ENCODE results near the gene IFNA6.
A peak's percentile ranks its signal among the peaks of the same experiment; 100 is the strongest.
"Not testable (repeated sequence)": the region's sequence is repeated elsewhere in the genome, so short reads cannot be mapped to it uniquely, and the experiment has no call there.

The IFNA6 gene

DNA sequence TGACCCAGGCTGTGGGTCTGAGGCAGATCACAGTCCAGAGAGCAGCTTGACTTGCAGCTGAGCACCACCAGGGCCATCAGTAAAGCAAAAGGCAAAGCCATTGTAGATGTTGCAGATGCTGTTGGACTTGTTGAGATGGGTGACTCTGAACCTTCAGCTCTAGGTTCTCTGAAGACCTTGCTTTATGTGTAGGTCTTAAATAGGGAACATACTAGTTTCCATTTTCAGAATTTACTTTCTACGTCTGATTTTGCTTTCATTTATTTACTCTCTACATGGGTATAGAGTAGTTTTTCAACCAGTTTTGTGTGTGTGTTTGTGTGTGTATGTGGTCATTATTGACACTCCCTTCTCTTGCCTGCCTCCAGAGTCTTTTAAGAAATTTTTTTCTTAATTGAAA, at the start of gene IFNA6:
Gene IFNA6, minus strand, starts transcription at position 101 of the 400 bp plus-strand sequence. Its CDS starts 0 bp downstream, at position 101.
- Histone ChIP-seq H3K9me3 (ENCODE audit: control insufficient read depth in 5 of 5, low read length in 5 of 5) (no peaks in the 10 kb centered on the region), H3K27ac (ENCODE audit: low read depth, low read length) (no peak within 1 kb of the TSS), H3K27me3 (ENCODE audit: control insufficient read depth in 5 of 5, insufficient read depth in 4 of 5, low read length in 5 of 5) (peaks cover 0 to 8% (median 3%) of the 10 kb centered on the region in 5 donors), H3K4me3 (ENCODE audit: low read depth in 1 of 5, low read length in 5 of 5) (no peak within 1 kb of the TSS), H3K9ac (ENCODE audit: low read length in 5 of 5) (no peak within 1 kb of the TSS), H3K36me3 (ENCODE audit: control insufficient read depth in 5 of 5, insufficient read depth in 5 of 5, low read length in 5 of 5) (no peaks in the 10 kb centered on the region), H3K4me1 (ENCODE audit: control insufficient read depth in 5 of 5, insufficient read depth in 5 of 5, low read length in 5 of 5) (no peaks in the 10 kb centered on the region)

DNA sequence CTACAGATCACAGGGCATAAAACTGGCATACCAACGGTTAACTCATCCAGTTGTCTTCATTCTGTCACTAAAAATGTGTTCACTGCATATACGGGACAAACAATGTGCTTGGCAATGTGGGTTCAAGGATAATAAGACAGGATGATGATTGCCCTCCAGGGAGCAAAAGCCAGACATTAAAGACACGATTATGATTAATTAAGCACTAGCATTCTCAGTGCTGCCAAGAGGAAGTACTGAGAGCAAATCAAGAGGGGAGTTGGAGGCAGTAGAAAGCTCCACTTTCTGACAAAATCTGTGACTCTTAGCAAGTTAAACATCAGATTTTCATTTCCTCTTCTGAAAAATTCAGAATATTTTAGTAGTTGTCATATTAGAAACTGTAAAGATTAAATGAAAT, 49.3 kb upstream of the IFNA6 start:
- no peak overlapping the region for H3K9ac ChIP-seq (ENCODE audit: low read length in 5 of 5)
- no peaks in the 10 kb centered on the region for H3K36me3 ChIP-seq (ENCODE audit: control insufficient read depth in 5 of 5, insufficient read depth in 5 of 5, low read length in 5 of 5)
- H3K4me1 ChIP-seq (ENCODE audit: control insufficient read depth in 5 of 5, insufficient read depth in 5 of 5, low read length in 5 of 5), result peaks cover 2 to 25% (median 21%) of the 10 kb centered on the region in 5 donors
- no peaks in the 10 kb centered on the region for H3K9me3 ChIP-seq (ENCODE audit: control insufficient read depth in 5 of 5, low read length in 5 of 5)
- peaks cover 11 to 39% (median 14%) of the 10 kb centered on the region in 5 donors for H3K27me3 ChIP-seq (ENCODE audit: control insufficient read depth in 5 of 5, insufficient read depth in 4 of 5, low read length in 5 of 5)
- no peak overlapping the region for H3K4me3 ChIP-seq (ENCODE audit: low read depth in 1 of 5, low read length in 5 of 5)
- no peak overlapping the region for H3K27ac ChIP-seq (ENCODE audit: low read depth, low read length)

DNA sequence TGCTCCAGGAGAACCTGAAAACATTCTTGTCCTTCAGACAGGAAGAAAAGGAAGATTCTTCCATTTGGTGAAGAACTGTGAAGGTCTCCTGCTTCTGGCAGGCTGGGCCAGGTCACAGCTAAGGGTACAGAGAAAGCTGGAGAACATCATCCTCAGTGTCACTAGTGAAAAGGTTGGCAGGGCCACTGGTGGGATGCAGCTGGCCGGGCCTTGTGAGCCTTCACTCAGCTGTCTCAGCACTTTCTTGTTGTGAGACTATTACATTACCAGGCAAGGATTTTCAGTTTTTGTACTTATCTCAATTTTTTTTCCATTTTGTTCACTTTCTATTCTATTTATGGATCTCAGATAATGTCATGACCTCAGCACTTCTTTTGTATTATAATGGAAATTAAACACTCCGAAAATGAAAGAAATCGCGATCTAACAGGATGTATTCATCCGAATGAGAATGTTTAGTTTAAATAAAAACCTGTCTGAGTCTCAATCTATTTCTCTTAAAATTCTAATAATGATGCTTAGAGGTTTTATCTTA, 48.3 kb upstream of the IFNA6 start:
- Histone ChIP-seq H3K9ac (ENCODE audit: low read length in 5 of 5) (no peak overlapping the region), H3K27me3 (ENCODE audit: control insufficient read depth in 5 of 5, insufficient read depth in 4 of 5, low read length in 5 of 5) (peaks cover 11 to 41% (median 14%) of the 10 kb centered on the region in 5 donors), H3K36me3 (ENCODE audit: control insufficient read depth in 5 of 5, insufficient read depth in 5 of 5, low read length in 5 of 5) (no peaks in the 10 kb centered on the region), H3K9me3 (ENCODE audit: control insufficient read depth in 5 of 5, low read length in 5 of 5) (no peaks in the 10 kb centered on the region), H3K27ac (ENCODE audit: low read depth, low read length) (no peak overlapping the region), H3K4me1 (ENCODE audit: control insufficient read depth in 5 of 5, insufficient read depth in 5 of 5, low read length in 5 of 5) (peaks cover 2 to 25% (median 21%) of the 10 kb centered on the region in 5 donors), H3K4me3 (ENCODE audit: low read depth in 1 of 5, low read length in 5 of 5) (no peak overlapping the region)

- peaks cover 4 to 33% (median 8%) of the 10 kb centered on the region in 5 donors for H3K27me3 ChIP-seq (ENCODE audit: control insufficient read depth in 5 of 5, insufficient read depth in 4 of 5, low read length in 5 of 5)
- peak overlapping the region in 3 of 5 donors; percentile 27 to 73 (median 64) for H3K9ac ChIP-seq (ENCODE audit: low read length in 5 of 5)
Observed at GRCh38 chr9:21395778-21396717, 45.4 kb upstream of the IFNA6 start.

DNA sequence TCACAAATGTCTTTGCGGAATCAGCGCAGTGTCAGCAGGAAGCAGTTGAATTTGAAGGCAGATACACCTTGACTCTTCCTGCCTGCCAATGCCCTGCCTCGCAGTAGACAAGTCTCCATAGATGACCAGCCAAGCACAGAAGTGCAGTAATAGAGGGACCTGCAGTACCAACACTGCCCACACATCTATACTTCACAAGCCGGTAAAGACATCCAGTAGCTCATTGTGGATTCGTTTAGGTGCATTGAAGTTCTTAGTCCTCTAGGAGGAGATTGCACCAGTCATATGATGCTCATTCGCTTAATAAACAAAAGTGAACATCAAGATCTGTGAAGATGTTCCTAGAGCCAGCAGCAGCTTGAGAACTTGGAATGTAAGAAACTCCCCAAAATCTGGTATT, 41.6 kb upstream of the IFNA6 start:
- no peak overlapping the region for H3K9ac ChIP-seq (ENCODE audit: low read length in 5 of 5)
- no peak overlapping the region for H3K4me3 ChIP-seq (ENCODE audit: low read depth in 1 of 5, low read length in 5 of 5)
- H3K27me3 ChIP-seq (ENCODE audit: control insufficient read depth in 5 of 5, insufficient read depth in 4 of 5, low read length in 5 of 5), result peaks cover 4 to 37% (median 10%) of the 10 kb centered on the region in 5 donors
- H3K27ac ChIP-seq (ENCODE audit: low read depth, low read length), result no peak overlapping the region
- peaks cover 0 to 9% (median 8%) of the 10 kb centered on the region in 5 donors for H3K4me1 ChIP-seq (ENCODE audit: control insufficient read depth in 5 of 5, insufficient read depth in 5 of 5, low read length in 5 of 5)
- no peaks in the 10 kb centered on the region for H3K36me3 ChIP-seq (ENCODE audit: control insufficient read depth in 5 of 5, insufficient read depth in 5 of 5, low read length in 5 of 5)
- no peaks in the 10 kb centered on the region for H3K9me3 ChIP-seq (ENCODE audit: control insufficient read depth in 5 of 5, low read length in 5 of 5)

More at GRCh38 chr9:21395778-21396717, 45.4 kb upstream of the IFNA6 start:
- Histone ChIP-seq H3K4me1 (ENCODE audit: control insufficient read depth in 5 of 5, insufficient read depth in 5 of 5, low read length in 5 of 5) (peaks cover 0 to 10% (median 8%) of the 10 kb centered on the region in 5 donors), H3K9me3 (ENCODE audit: control insufficient read depth in 5 of 5, low read length in 5 of 5) (no peaks in the 10 kb centered on the region), H3K27ac (ENCODE audit: low read depth, low read length) (no peak overlapping the region), H3K4me3 (ENCODE audit: low read depth in 1 of 5, low read length in 5 of 5) (peak overlapping the region; percentile 57 to 78 (median 74)), H3K36me3 (ENCODE audit: control insufficient read depth in 5 of 5, insufficient read depth in 5 of 5, low read length in 5 of 5) (no peaks in the 10 kb centered on the region)

- H3K9me3 ChIP-seq (ENCODE audit: control insufficient read depth in 5 of 5, low read length in 5 of 5), result no peaks in the 10 kb centered on the region
- peaks cover 0 to 12% (median 0%) of the 10 kb centered on the region in 5 donors for H3K4me1 ChIP-seq (ENCODE audit: control insufficient read depth in 5 of 5, insufficient read depth in 5 of 5, low read length in 5 of 5)
- H3K36me3 ChIP-seq (ENCODE audit: control insufficient read depth in 5 of 5, insufficient read depth in 5 of 5, low read length in 5 of 5), result no peaks in the 10 kb centered on the region
- H3K4me3 ChIP-seq (ENCODE audit: low read depth in 1 of 5, low read length in 5 of 5), result no peak within 1 kb of the TSS
- H3K27ac ChIP-seq (ENCODE audit: low read depth, low read length), result no peak within 1 kb of the TSS
- H3K27me3 ChIP-seq (ENCODE audit: control insufficient read depth in 5 of 5, insufficient read depth in 4 of 5, low read length in 5 of 5), result peaks cover 0 to 16% (median 3%) of the 10 kb centered on the region in 5 donors
- H3K9ac ChIP-seq (ENCODE audit: low read length in 5 of 5), result no peak within 1 kb of the TSS
Observed at GRCh38 chr9:21385131-21385670, 34.5 kb upstream of the IFNA6 start, which contains the start of gene IFNA2. Gene IFNA2 (minus strand): TSS chr9:21385398. CDS start chr9:21385329, 69 bp downstream.

DNA sequence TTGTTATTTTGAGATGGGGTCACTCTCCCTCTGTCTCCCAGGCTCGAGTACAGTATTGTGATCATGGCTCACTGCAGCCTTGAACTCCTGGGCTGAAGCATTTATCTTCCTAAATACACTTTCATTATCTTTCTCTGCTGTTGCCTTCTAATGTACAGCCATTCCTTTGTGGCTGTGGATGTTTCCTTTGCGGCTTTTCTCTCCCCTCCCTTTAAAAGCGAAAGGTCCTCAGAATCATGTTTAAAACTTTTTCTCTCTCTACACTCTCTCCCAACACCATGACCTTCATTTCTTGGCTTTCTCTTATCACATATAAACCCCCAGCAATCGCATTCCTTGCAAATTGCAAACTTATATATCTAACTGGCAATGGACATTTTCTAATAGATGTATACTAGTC, 32.9 kb upstream of the IFNA6 start:
- Histone ChIP-seq H3K4me1 (ENCODE audit: control insufficient read depth in 5 of 5, insufficient read depth in 5 of 5, low read length in 5 of 5) (peaks cover 0 to 12% (median 0%) of the 10 kb centered on the region in 5 donors), H3K4me3 (ENCODE audit: low read depth in 1 of 5, low read length in 5 of 5) (no peak overlapping the region), H3K36me3 (ENCODE audit: control insufficient read depth in 5 of 5, insufficient read depth in 5 of 5, low read length in 5 of 5) (no peaks in the 10 kb centered on the region), H3K9me3 (ENCODE audit: control insufficient read depth in 5 of 5, low read length in 5 of 5) (no peaks in the 10 kb centered on the region), H3K27ac (ENCODE audit: low read depth, low read length) (no peak overlapping the region), H3K27me3 (ENCODE audit: control insufficient read depth in 5 of 5, insufficient read depth in 4 of 5, low read length in 5 of 5) (peaks cover 0 to 10% (median 0%) of the 10 kb centered on the region in 5 donors), H3K9ac (ENCODE audit: low read length in 5 of 5) (no peak overlapping the region)

DNA sequence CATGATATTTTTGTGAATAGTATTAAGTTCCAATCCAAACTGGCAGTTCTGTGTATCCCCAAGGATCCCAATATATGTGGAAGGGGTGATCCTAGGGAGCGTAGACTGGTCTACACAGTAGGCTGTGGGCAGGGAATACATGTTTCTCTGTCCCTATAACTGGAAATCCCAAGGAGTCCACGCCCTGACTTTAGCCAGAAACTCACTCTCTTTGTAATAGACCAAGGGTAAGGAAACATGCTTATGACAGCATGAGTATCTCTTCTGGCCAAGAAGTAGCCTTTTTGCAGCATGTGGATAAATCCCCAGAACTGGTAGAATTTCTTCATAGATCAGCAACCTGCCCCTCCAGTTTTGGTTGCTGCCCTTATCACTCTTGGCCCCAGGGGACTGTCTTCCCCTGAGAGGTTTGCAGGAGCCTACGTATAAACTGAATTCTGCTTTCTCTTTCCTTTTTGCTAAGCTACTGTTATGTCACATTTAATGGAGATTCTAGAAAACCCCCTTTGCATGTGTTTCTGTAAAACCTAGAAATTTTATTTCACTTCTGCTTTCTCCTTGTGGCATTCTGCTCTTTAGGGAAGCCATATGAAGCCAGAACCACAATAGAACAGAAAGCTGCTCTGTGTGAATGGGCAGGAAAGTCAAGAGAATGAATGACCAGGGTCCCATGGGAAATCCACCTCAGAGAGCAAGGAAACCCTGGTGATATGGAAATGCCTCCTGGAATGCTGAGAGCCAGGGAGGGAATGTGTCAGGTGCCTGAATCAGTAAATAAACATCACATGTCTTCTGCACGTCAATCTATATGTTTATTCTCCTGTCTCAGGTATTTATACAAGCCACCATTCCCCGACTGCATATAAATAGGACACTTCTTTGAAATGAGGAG, 31.0 kb upstream of the IFNA6 start:
- Histone ChIP-seq H3K4me3 (ENCODE audit: low read depth in 1 of 5, low read length in 5 of 5) (peak overlapping the region in 3 of 5 donors; percentile 18 to 48 (median 29)), H3K36me3 (ENCODE audit: control insufficient read depth in 5 of 5, insufficient read depth in 5 of 5, low read length in 5 of 5) (no peaks in the 10 kb centered on the region), H3K4me1 (ENCODE audit: control insufficient read depth in 5 of 5, insufficient read depth in 5 of 5, low read length in 5 of 5) (peaks cover 0 to 12% (median 0%) of the 10 kb centered on the region in 5 donors), H3K9ac (ENCODE audit: low read length in 5 of 5) (no peak overlapping the region), H3K9me3 (ENCODE audit: control insufficient read depth in 5 of 5, low read length in 5 of 5) (no peaks in the 10 kb centered on the region), H3K27me3 (ENCODE audit: control insufficient read depth in 5 of 5, insufficient read depth in 4 of 5, low read length in 5 of 5) (peaks cover 0 to 6% (median 0%) of the 10 kb centered on the region in 5 donors), H3K27ac (ENCODE audit: low read depth, low read length) (no peak overlapping the region)

DNA sequence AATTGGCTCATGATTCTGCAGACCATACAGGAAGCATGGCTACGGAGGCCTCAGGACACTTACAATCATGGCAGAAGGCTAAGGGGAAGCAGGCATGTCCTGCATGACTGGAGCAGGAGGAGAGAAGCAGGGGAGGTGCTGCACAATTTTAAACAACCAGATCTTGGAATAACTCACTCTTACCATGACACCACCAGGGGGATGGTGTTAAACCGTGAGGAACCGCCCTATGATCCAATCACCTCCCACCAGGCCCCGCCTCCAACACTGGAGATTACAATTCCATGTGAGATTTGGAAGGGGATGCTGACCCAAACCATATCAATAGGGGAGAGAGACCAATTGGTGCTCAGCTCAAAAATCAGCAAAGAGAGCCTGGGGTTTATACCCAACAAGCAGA, 20.8 kb upstream of the IFNA6 start:
- not testable (repeated sequence) for H3K4me3 ChIP-seq (ENCODE audit: low read depth in 1 of 5, low read length in 5 of 5); H3K27ac ChIP-seq (ENCODE audit: low read depth, low read length); H3K36me3 ChIP-seq (ENCODE audit: control insufficient read depth in 5 of 5, insufficient read depth in 5 of 5, low read length in 5 of 5); H3K4me1 ChIP-seq (ENCODE audit: control insufficient read depth in 5 of 5, insufficient read depth in 5 of 5, low read length in 5 of 5); H3K9me3 ChIP-seq (ENCODE audit: control insufficient read depth in 5 of 5, low read length in 5 of 5); H3K9ac ChIP-seq (ENCODE audit: low read length in 5 of 5); H3K27me3 ChIP-seq (ENCODE audit: control insufficient read depth in 5 of 5, insufficient read depth in 4 of 5, low read length in 5 of 5)
